Activated T-cell treated with anti-CD3 and anti-CD28 coated beads for 24 hours (primary cell): ENCODE results near the gene PSMA3.
"Not testable (repeated sequence)": the region's sequence is repeated elsewhere in the genome, so short reads cannot be mapped to it uniquely, and the experiment has no call there.

Experiments used
- DNase-seq: peaks from one replicate; pipeline ENCODE4 v3.0.0-alpha.2; 2020; ENCODE audit warnings: low read depth

The PSMA3 gene

GRCh38 chr14:58244556-58245387 is at the start of gene PSMA3:
Gene PSMA3 (plus strand): TSS chr14:58244843. CDS start chr14:58244921, 78 bp downstream.
- DNase-seq = peak; percentile 98

GRCh38 chr14:58196198-58196597 is 48.4 kb upstream of the PSMA3 start:
- no peak for DNase-seq

- no peak for DNase-seq
These were observed 46.6 kb upstream of the PSMA3 start for GRCh38 chr14:58198086-58198485.

GRCh38 chr14:58199726-58200479 is 44.7 kb upstream of the PSMA3 start, which contains the start of gene ACTR10:
Gene ACTR10 (plus strand): TSS chr14:58200149. CDS start chr14:58200218, 69 bp downstream.
- DNase-seq = peak; percentile 87

GRCh38 chr14:58200480-58200841 is 44.2 kb upstream of the PSMA3 start:
- DNase-seq = no peak

GRCh38 chr14:58200846-58201245 is 43.8 kb upstream of the PSMA3 start:
- DNase-seq = no peak

- no peak for DNase-seq
These were observed 31.5 kb upstream of the PSMA3 start for GRCh38 chr14:58213176-58213575.

GRCh38 chr14:58215191-58215914 is 29.3 kb upstream of the PSMA3 start:
- no peak for DNase-seq

GRCh38 chr14:58216544-58216943 is 28.1 kb upstream of the PSMA3 start:
- no peak for DNase-seq

GRCh38 chr14:58227096-58227819 is 17.4 kb upstream of the PSMA3 start:
- no peak for DNase-seq

- no peak for DNase-seq
These were observed 6.1 kb upstream of the PSMA3 start for GRCh38 chr14:58238252-58239243.

GRCh38 chr14:58239244-58240195 is 5.1 kb upstream of the PSMA3 start:
- DNase-seq = peak; percentile 79

- no peak for DNase-seq
These were observed 670 bp upstream of the PSMA3 start for GRCh38 chr14:58243790-58244555.

- DNase-seq = no peak
These were observed 919 bp downstream of the PSMA3 start for GRCh38 chr14:58245562-58245961.

GRCh38 chr14:58249611-58250010 is 5.0 kb downstream of the PSMA3 start:
- no peak for DNase-seq

GRCh38 chr14:58258156-58258555 is 13.5 kb downstream of the PSMA3 start:
- DNase-seq = no peak

GRCh38 chr14:58262005-58262404 is 17.4 kb downstream of the PSMA3 start:
- not testable (repeated sequence) for DNase-seq

GRCh38 chr14:58265401-58265800 is 20.8 kb downstream of the PSMA3 start:
- no peak for DNase-seq

GRCh38 chr14:58270628-58271027 is 26.0 kb downstream of the PSMA3 start:
- DNase-seq = no peak
